Activated CD4-positive, alpha-beta memory T cell treated with anti-CD3 and anti-CD28 coated beads for 36 hours (primary cell): ENCODE results near the gene MASP1. TPM values are rescaled to one million over a fixed set of nuclear protein-coding genes. Genes with fewer than 3 reads are reported as not detected.
A peak's percentile ranks its signal among the peaks of the same experiment; 100 is the strongest.

Experiments used
- CTCF ChIA-PET: fragments of 350-600 bp; sonication (Branson Sonifier 250); formaldehyde crosslinking; loops from one replicate; lab custom pipeline; 2021; ENCODE audit warnings: antibody characterized with exemption, inconsistent platforms; lab: Charles Lee
- POLR2A ChIA-PET: fragments of 350-600 bp; sonication (Branson Sonifier 250); formaldehyde crosslinking; loops from one replicate; lab custom pipeline; 2021; ENCODE audit warnings: antibody characterized with exemption; lab: Charles Lee
- DNase-seq: peaks from one replicate; pipeline ENCODE4 v3.0.0-alpha.2; 2020
- H3K27ac Mint-ChIP-seq: one replicate; pipeline ENCODE4 v1.8.0; 2021; ENCODE audit warnings: mixed read lengths
- H3K27me3 Mint-ChIP-seq: one replicate; pipeline ENCODE4 v1.8.0; 2021; ENCODE audit warnings: mixed read lengths
- H3K36me3 Mint-ChIP-seq: one replicate; pipeline ENCODE4 v1.8.0; 2021; ENCODE audit warnings: mixed read lengths
- H3K4me1 Mint-ChIP-seq: one replicate; pipeline ENCODE4 v1.8.0; 2021; ENCODE audit warnings: low read depth, mixed read lengths
- H3K4me3 Mint-ChIP-seq: one replicate; pipeline ENCODE4 v1.8.0; 2021; ENCODE audit warnings: mild to moderate bottlenecking, mixed read lengths
- H3K9me3 Mint-ChIP-seq: one replicate; pipeline ENCODE4 v1.8.0; 2021; ENCODE audit warnings: mixed read lengths
- intact Hi-C: fragments of 100-400 bp; cut with micrococcal nuclease; formaldehyde crosslinking; loops from one replicate; pipeline ENCODE4 v1.15.1; 2023
- total RNA-seq, 2 experiments: library from RNA; stranded (reverse); gene quantifications; one replicate each; pipeline ENCODE4 v1.2.3, GENCODE V29; 2021

MASP1 gene
- total RNA-seq, 2 experiments from 2014 or later, result not detected

GRCh38 chr3:187318819-187319616, 27.5 kb upstream of the MASP1 start:
- no peak overlapping the region for H3K27ac Mint-ChIP-seq
- ChIA-PET CTCF (interaction anchor here (0.6 to 9.3 kb wide), 69 partner anchors 8 to 1830 kb away, joined by 3 to 515 read pairs (median 5); partner anchors contain the start of genes MASP1, RTP2 and RTP4), POLR2A (interaction anchor here (1.4 kb wide), 1 partner anchor 360 kb away, joined by 4 read pairs; no protein-coding TSS in a partner anchor)
- intact Hi-C loops, result loop anchor here (1.0 to 2.0 kb wide), 4 partner anchors 99 to 395 kb away; no protein-coding TSS in a partner anchor
- peaks cover 21% of the 10 kb centered on the region for H3K27me3 Mint-ChIP-seq
- DNase-seq, result peak; percentile 39
- no peak overlapping the region for H3K4me3 Mint-ChIP-seq
- no peaks in the 10 kb centered on the region for H3K36me3 Mint-ChIP-seq
- peaks cover 9% of the 10 kb centered on the region for H3K4me1 Mint-ChIP-seq
- H3K9me3 Mint-ChIP-seq, result no peaks in the 10 kb centered on the region

GRCh38 chr3:187315872-187316271, 24.3 kb upstream of the MASP1 start:
- H3K27me3 Mint-ChIP-seq, result peaks cover 33% of the 10 kb centered on the region

GRCh38 chr3:187314176-187314575, 22.6 kb upstream of the MASP1 start:
- Mint-ChIP-seq H3K36me3 (no peaks in the 10 kb centered on the region), H3K4me3 (no peak overlapping the region), H3K9me3 (no peaks in the 10 kb centered on the region), H3K27me3 (peaks cover 36% of the 10 kb centered on the region), H3K27ac (no peak overlapping the region), H3K4me1 (peaks cover 6% of the 10 kb centered on the region)
- ChIA-PET CTCF (interaction anchor here (0.6 kb wide), 1 partner anchor 10 kb away, joined by 3 read pairs; no protein-coding TSS in a partner anchor), POLR2A (no interaction called here)
- DNase-seq, result no peak
- intact Hi-C loops, result no loop called here

More at GRCh38 chr3:187315872-187316271, 24.3 kb upstream of the MASP1 start:
- intact Hi-C loops, result no loop called here
- Mint-ChIP-seq H3K36me3 (no peaks in the 10 kb centered on the region), H3K4me3 (no peak overlapping the region), H3K4me1 (peaks cover 9% of the 10 kb centered on the region), H3K9me3 (no peaks in the 10 kb centered on the region), H3K27ac (no peak overlapping the region)
- ChIA-PET CTCF (interaction anchor here (1.4 to 9.3 kb wide), 5 partner anchors 14 to 400 kb away, joined by 3 to 515 read pairs (median 105); no protein-coding TSS in a partner anchor), POLR2A (no interaction called here)
- no peak for DNase-seq

- CTCF ChIA-PET, result interaction anchor here (1.2 kb wide), 1 partner anchor 9 kb away, joined by 6 read pairs; no protein-coding TSS in a partner anchor
- H3K27ac Mint-ChIP-seq, result no peak overlapping the region
- intact Hi-C loops, result no loop called here
- H3K9me3 Mint-ChIP-seq, result no peaks in the 10 kb centered on the region
- POLR2A ChIA-PET, result no interaction called here
- no peaks in the 10 kb centered on the region for H3K4me1 Mint-ChIP-seq
- peaks cover 21% of the 10 kb centered on the region for H3K27me3 Mint-ChIP-seq
- no peaks in the 10 kb centered on the region for H3K36me3 Mint-ChIP-seq
- no peak for DNase-seq
- H3K4me3 Mint-ChIP-seq, result no peak overlapping the region
These were observed 19.5 kb upstream of the MASP1 start for GRCh38 chr3:187310954-187311470.

GRCh38 chr3:187310226-187310625, 18.7 kb upstream of the MASP1 start:
- DNase-seq, result no peak
- intact Hi-C loops, result no loop called here
- no peak overlapping the region for H3K27ac Mint-ChIP-seq
- H3K9me3 Mint-ChIP-seq, result no peaks in the 10 kb centered on the region
- no peaks in the 10 kb centered on the region for H3K36me3 Mint-ChIP-seq
- no peak overlapping the region for H3K4me3 Mint-ChIP-seq
- H3K27me3 Mint-ChIP-seq, result peaks cover 23% of the 10 kb centered on the region
- no peaks in the 10 kb centered on the region for H3K4me1 Mint-ChIP-seq
- ChIA-PET CTCF (interaction anchor here (0.6 kb wide), 1 partner anchor 305 kb away, joined by 3 read pairs; no protein-coding TSS in a partner anchor), POLR2A (no interaction called here)

GRCh38 chr3:187305881-187306280, 14.3 kb upstream of the MASP1 start:
- H3K4me3 Mint-ChIP-seq, result no peak overlapping the region
- no peaks in the 10 kb centered on the region for H3K9me3 Mint-ChIP-seq
- intact Hi-C loops, result no loop called here
- H3K36me3 Mint-ChIP-seq, result no peaks in the 10 kb centered on the region
- ChIA-PET POLR2A (no interaction called here), CTCF (interaction anchor here (1.3 to 4.1 kb wide), 3 partner anchors 12 to 310 kb away, joined by 4 to 34 read pairs (median 4); no protein-coding TSS in a partner anchor)
- DNase-seq, result no peak
- no peak overlapping the region for H3K27ac Mint-ChIP-seq
- H3K4me1 Mint-ChIP-seq, result no peaks in the 10 kb centered on the region
- H3K27me3 Mint-ChIP-seq, result peaks cover 14% of the 10 kb centered on the region

GRCh38 chr3:187299611-187300010, 8.1 kb upstream of the MASP1 start:
- CTCF ChIA-PET, result interaction anchor here (0.7 kb wide), 1 partner anchor 20 kb away, joined by 3 read pairs; no protein-coding TSS in a partner anchor
- Mint-ChIP-seq H3K27ac (no peak overlapping the region), H3K9me3 (no peaks in the 10 kb centered on the region), H3K4me1 (no peaks in the 10 kb centered on the region), H3K27me3 (peaks cover 9% of the 10 kb centered on the region), H3K36me3 (no peaks in the 10 kb centered on the region), H3K4me3 (no peak overlapping the region)
- POLR2A ChIA-PET, result no interaction called here
- intact Hi-C loops, result no loop called here
- no peak for DNase-seq

- Mint-ChIP-seq H3K36me3 (no peaks in the 10 kb centered on the region), H3K4me3 (no peak overlapping the region), H3K9me3 (no peaks in the 10 kb centered on the region), H3K4me1 (no peaks in the 10 kb centered on the region), H3K27ac (no peak overlapping the region), H3K27me3 (peaks cover 11% of the 10 kb centered on the region)
- intact Hi-C loops, result no loop called here
- ChIA-PET CTCF (no interaction called here), POLR2A (no interaction called here)
- no peak for DNase-seq
These were observed 5.4 kb upstream of the MASP1 start for GRCh38 chr3:187296911-187297310.

- ChIA-PET CTCF (no interaction called here), POLR2A (no interaction called here)
These were observed 4.5 kb upstream of the MASP1 start for GRCh38 chr3:187296058-187296457.

GRCh38 chr3:187295316-187296034, 3.9 kb upstream of the MASP1 start:
- H3K27me3 Mint-ChIP-seq, result peaks cover 11% of the 10 kb centered on the region
- H3K9me3 Mint-ChIP-seq, result no peaks in the 10 kb centered on the region
- no peak for DNase-seq
- no peak overlapping the region for H3K27ac Mint-ChIP-seq
- POLR2A ChIA-PET, result no interaction called here
- no peak overlapping the region for H3K4me3 Mint-ChIP-seq
- H3K4me1 Mint-ChIP-seq, result no peaks in the 10 kb centered on the region
- intact Hi-C loops, result no loop called here
- CTCF ChIA-PET, result interaction anchor here (0.5 to 1.2 kb wide), 2 partner anchors 25 to 395 kb away, joined by 3 to 4 read pairs; no protein-coding TSS in a partner anchor
- no peaks in the 10 kb centered on the region for H3K36me3 Mint-ChIP-seq

More at GRCh38 chr3:187296058-187296457, 4.5 kb upstream of the MASP1 start:
- peaks cover 9% of the 10 kb centered on the region for H3K27me3 Mint-ChIP-seq
- intact Hi-C loops, result no loop called here
- no peak overlapping the region for H3K4me3 Mint-ChIP-seq
- no peaks in the 10 kb centered on the region for H3K4me1 Mint-ChIP-seq
- no peaks in the 10 kb centered on the region for H3K9me3 Mint-ChIP-seq
- DNase-seq, result no peak
- no peak overlapping the region for H3K27ac Mint-ChIP-seq
- no peaks in the 10 kb centered on the region for H3K36me3 Mint-ChIP-seq

GRCh38 chr3:187293516-187294430, 2.2 kb upstream of the MASP1 start:
- intact Hi-C loops, result no loop called here
- no peaks in the 10 kb centered on the region for H3K36me3 Mint-ChIP-seq
- no peak overlapping the region for H3K4me3 Mint-ChIP-seq
- H3K27ac Mint-ChIP-seq, result no peak overlapping the region
- H3K27me3 Mint-ChIP-seq, result peaks cover 20% of the 10 kb centered on the region
- DNase-seq, result no peak
- ChIA-PET POLR2A (no interaction called here), CTCF (interaction anchor here (0.8 to 1.3 kb wide), 4 partner anchors 23 to 386 kb away, joined by 3 to 7 read pairs (median 4); no protein-coding TSS in a partner anchor)
- no peaks in the 10 kb centered on the region for H3K9me3 Mint-ChIP-seq
- no peaks in the 10 kb centered on the region for H3K4me1 Mint-ChIP-seq
